ENCODE results near the gene COPS7A. TPM values are rescaled to one million over a fixed set of nuclear protein-coding genes. Genes with fewer than 3 reads are reported as not detected.

COPS7A gene
- polyA plus RNA-seq, 12 donors = 46.9 to 69.7 (median 61.2) TPM; not detected in 1

- DNase-seq = no peak
These were observed 22.1 kb downstream of the COPS7A start for GRCh38 chr12:6745741-6746525.

DNA sequence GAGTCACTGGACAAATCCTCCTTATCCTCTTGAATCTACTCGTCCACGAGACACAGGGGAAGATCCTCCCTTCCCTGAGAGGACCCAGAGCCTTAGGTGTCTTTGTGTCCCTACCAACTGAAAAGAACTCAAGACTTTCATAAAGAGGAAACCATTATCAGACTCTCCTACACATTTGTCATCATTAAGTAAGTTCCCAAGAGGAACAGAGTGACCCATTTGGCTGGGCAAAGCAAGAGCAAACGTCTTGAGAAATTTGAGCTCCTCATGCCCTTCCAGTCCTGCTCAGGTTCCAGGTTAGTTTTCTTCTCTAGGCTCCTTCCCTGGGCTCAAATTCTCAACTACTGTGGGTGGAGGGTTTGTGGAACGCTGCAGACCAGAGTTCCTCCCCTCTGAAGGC, 23.4 kb downstream of the COPS7A start:
- DNase-seq = no peak

- no peak for DNase-seq
These were observed 24.9 kb downstream of the COPS7A start for GRCh38 chr12:6748761-6749160.

- no peak for DNase-seq
These were observed 26.7 kb downstream of the COPS7A start for GRCh38 chr12:6750506-6750905.

- no peak for DNase-seq
These were observed 27.9 kb downstream of the COPS7A start for GRCh38 chr12:6751767-6752166.

DNA sequence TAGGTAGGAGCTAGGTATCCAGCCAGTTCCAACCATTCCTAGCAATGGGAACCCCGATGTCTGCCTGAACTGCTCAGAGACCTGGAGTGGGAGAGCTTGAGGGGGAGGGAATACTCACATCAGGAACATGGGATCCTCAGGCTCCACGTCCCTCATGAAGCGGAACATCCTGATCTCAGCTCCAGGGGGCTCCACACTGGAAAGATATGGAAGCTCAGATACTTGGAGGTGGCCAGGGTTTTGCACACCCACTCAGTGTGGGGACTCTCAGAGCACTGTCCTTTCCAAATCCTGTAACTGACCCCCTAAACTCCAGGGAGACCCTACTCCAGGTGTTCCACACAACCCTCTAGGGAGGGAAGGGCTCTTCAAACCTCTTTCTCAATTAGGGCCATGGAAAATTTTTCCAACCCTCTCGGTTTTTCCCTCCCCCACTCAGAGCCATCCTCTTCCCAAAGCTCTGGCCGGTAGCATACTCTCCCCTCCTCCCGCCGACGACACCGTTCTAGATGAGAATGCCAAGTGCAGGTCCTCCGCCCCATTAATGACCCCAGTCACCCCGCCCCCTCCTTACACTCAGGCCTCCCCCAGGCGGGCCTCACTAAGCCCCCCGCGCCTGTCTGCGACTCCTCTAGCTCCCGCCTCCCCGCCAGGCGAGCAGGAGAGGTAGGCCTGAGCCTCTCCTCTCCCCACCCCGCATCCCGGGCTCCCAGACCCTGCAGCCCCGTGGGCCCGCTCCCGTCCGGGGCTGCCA, 28.5 kb downstream of the COPS7A start:
- peak; percentile 56 for DNase-seq

DNA sequence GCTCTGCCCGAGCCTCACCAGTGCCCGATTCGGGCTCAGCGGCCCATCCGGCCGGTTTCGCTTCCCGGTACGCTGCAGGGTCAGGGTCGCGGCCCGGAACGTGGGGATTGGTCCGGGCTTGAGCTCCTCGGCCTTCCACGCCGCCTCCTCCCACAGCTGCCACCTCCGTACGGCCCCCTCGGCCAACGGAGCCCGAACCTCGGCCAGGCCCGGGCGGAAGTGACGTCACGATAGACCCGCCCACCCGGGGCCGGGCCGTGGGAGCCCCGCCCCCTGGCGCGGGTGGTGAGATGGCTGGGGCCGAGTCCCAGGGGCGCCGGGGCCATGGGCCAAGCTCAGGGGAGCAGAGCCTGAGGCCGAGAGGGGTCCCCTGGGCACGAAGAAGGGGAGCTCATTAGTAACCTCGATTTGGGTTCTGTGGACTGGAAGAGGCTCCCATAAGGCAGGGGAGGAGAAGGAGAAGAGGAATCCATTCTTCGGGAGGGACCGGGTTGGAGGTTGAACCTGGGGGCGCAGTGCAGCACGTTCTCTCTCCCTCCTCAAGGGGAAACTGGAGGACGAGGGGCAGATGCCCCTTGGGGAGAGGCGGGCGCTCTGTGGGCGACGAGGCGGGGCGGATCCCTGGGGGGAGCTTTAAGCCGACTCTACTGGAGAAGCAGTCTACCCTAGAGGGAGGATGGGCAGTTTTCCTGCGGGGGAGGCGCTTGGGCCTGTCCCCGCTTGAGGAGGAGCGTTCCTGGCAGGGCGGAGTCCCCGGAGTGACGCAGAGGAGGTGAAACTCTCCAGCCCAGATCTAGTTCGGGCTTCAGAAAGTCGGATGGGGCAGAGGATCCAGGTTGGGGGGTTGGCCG, 29.3 kb downstream of the COPS7A start, which contains the start of gene MLF2:
Gene MLF2, minus strand, starts transcription at position 221 of the 851 bp plus-strand sequence. CDS start 807 bp downstream, outside the sequence.
- peak; percentile 100 for DNase-seq

DNA sequence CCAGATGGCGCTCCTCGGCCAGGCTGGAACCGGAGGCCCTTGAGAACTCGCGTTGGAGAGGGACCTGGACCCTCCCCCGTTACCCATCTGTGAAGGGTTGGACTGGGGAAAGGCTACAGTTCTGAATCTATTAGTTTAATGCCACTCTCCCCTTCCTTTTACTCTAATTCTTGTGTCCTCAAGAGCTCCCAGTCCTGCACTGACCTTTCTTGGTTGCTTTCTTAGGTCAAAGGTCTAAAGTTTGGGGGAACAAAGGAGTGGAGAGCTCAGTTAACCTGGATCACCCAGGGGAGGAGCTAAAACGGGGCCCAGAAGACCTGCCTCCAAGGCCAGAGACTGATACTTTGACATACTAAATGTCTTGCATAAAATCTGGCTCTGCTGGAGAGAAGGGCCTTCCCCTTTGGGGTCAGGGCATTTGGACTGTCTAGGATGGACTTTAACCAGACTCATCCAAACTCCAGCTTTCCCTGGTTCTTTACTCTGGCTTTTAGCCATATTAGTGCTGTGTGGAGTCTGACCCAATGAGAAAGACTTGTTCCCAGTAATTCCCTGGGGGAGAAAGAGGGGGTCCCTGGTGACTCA, 30.0 kb downstream of the COPS7A start:
- DNase-seq = no peak

GRCh38 chr12:6754411-6754810, 30.6 kb downstream of the COPS7A start:
- DNase-seq = no peak

DNA sequence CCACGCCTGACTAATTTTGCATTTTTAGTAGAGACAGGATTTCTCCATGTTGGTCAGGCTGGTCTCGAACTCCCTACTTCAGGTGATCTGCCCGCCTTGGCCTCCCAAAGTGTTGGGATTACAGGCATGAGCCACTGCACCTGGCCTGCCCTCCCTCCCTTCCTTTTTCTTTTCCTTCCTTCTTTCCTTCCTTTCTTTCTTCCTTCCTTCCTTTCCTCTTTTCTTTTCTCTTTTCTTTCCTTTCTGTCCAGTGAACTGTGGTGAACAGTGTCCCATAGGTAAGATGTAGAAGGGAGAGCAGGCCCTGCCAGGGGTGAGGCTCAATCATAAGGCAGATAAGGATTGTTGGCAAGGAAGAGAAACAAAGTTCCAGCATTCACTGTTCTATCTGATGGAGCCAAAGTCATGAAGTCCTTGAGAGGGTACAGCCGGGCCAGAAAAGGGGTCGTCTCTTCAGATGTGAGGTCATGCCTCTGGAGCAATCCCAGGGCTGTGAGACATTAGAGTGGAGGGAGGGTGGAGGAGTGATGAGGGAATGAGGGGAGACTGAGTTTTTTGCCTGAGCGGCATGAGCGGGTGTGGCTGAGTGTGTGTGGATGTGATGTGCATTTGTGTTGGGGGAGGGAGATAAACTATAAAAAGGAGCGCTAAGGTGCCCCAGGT, 33.3 kb downstream of the COPS7A start:
- no peak for DNase-seq

DNA sequence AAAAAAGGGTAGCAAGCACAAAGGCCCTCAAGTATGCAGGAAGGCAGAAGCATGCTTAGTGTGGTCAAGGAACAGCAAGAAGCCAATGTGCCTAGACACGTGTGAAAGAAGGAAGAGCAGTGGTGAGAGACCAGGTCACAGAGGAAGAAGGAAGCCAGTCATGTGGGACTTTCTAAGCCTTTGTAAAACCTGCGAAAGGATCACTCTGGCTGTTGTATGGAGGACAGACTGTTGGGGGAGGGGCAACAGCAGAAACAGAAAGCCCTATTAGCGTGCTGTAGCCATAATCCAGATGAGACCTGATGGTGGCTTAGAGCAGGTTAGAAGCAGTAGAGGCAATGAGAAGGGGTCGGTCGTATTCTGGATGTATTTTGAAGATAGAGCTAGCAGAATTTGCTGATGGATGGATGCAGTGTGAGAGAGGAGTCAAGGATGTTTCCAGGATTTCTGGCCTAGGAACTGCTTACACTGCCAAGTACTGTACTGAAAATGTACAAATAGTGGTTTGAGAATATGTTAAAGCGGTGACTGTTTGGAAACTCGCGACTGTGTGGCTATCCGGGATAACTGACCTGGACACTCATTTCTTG, 34.8 kb downstream of the COPS7A start:
- DNase-seq = no peak

DNA sequence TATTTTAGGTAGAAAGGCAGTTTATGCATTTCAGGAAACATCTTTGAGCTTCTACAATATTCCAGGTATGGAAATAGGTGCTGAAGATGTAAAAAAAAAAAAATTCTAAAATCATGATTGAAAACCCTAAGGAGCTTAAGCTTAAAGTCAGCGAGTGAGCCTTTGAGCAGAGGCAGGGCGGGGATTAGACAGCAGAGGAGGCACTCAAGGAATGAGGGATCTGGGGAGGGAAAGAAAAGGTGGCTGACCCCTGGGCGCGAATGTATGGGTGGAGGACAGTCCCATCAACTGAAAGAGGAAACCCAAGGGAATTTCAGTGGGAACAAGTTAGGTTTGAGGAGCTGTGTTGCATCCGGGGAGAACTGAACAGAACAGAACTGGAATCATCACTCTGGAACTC, 35.9 kb downstream of the COPS7A start:
- DNase-seq = no peak

DNA sequence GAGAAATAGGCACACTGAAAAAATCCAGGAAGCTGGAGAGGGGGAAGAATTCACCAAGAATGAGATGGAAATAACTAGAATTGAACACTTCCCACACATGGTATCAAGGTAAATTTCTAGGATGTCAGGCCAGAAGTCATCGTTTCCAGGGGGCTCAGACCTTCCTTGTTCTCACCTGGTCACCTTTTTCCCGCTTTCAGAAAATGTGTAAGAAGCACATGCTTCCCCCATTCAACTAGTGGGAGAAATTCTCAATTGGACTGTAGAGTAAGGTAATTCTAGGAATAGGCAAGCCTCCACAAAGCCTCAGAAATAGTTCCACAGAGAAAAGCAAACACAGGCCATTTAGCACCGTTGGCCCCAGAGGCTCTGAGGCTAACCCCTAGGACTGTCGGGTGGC, 39.5 kb downstream of the COPS7A start:
- no peak for DNase-seq

GRCh38 chr12:6764011-6764828, 40.4 kb downstream of the COPS7A start:
- peak; percentile 98 for DNase-seq

- no peak for DNase-seq
These were observed 41.3 kb downstream of the COPS7A start for GRCh38 chr12:6765048-6765633.

DNA sequence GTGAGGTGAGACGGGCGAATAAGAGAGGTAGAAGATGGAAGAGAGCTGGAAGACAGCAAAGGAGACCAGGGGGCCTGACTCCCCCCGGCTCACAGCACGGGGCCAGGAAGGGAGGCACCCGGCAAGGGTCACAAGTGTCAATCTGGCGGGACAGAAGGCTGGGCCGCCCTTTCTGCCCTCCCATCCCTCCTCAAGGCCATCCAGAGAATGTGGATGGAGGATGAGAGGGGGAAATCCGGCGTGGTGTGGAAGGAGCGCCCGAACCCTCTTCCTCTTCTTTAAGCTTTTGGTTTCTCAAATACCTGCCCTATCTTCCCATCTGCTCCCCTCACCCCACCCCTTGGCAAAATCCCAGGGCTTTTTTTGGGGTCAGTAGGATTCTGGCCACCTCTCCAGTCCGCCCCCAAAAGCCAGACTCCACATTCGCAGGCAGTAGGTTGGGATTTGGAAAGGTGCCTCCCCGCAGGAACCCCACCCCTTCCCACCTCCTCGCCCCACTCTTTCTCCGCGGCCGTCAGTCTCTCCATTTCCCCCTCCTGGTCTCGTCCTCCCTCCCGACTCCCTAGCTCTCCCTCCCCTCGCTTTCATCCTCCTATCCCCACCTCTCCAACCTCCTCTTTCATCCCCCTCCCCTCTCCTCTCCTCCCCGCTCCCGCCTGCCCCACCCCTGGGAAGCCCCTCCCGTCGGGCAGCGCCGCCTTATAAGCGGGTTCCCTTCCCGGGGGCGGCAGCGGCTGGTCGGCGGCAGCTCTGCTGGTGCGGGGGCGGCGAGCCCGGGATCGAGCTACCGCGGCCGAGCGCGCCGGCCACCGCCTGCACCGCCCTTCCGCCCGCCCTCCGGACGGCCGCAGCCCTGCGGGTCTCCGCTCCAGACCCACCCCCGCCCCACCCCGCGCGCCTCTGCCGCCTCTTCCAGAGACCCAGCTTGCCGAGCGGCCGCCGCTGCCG, 42.1 kb downstream of the COPS7A start, which contains the start of gene PTMS:
Gene PTMS, plus strand, starts transcription at position 730 of the 948 bp plus-strand sequence. CDS start 343 bp downstream, outside the sequence.
- DNase-seq = peak; percentile 90

DNA sequence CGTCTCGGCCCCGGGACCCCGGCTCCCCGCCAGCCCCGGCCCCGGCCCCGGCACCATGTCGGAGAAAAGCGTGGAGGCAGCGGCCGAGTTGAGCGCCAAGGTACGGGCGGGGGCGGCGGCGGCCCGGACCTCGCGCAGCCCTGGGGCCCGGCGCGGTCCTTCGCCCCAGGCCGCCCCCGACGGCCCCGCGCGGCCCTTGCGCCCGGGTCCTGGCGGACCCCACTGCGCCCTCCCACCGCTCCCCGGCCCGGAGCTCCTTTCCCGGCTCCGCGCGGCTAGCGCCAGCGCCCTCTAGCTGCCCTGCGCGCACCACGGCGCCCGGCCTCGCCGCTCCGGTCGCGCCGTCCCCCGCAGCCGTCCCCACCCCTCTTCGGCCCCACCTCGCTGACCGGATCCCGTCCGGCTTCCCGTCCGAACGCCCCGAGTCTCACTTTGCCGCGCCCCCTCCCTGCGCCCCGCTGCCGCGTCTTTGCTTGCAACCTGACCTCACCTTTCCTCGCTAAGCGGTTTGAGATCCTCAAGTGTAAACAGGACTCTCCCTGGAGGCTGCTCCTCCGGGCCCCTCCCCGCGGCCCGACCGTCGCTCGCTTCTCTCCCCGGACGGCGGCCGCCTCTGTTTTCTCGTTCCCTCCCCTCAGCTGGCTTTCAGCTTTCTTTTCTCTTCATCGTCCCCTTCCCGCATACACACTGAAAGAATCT, 43.0 kb downstream of the COPS7A start:
- DNase-seq = peak; percentile 80

All from muscle of arm (tissue), 12 donors.